NT2/D1 (cell line): ENCODE data around the gene SLC16A1.

Experiments used
- SUZ12 ChIP-seq: IDR thresholded peaks from 2 replicates; pipeline ENCODE4 v1.6.1; 2011; ENCODE audit not compliant: insufficient read length, insufficient read depth; ENCODE audit errors: extremely low read depth
- YY1 ChIP-seq: IDR thresholded peaks from 2 replicates; pipeline ENCODE4 v1.6.1; 2011; ENCODE audit not compliant: insufficient read length, insufficient read depth

DNA sequence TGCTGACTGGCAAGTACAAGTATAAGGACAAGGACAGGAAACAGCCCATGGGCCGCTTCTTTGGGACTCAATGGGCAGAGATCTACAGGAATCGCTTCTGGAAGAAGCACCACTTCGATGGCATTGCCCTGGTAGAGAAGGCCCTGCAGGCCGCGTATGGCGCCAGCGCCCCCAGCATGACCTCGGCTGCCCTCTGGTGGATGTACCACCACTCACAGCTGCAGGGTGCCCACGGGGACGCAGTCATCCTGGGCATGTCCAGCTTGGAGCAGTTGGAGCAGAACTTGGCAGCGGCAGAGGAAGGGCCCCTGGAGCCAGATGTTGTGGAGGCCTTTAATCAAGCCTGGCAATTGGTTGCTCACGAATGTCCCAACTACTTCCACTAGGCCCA is 32.0 kb downstream of the SLC16A1 start:
- TF ChIP-seq SUZ12 (no peak), YY1 (no peak)
